ENCODE measurements around the gene OR2T10.

DNA sequence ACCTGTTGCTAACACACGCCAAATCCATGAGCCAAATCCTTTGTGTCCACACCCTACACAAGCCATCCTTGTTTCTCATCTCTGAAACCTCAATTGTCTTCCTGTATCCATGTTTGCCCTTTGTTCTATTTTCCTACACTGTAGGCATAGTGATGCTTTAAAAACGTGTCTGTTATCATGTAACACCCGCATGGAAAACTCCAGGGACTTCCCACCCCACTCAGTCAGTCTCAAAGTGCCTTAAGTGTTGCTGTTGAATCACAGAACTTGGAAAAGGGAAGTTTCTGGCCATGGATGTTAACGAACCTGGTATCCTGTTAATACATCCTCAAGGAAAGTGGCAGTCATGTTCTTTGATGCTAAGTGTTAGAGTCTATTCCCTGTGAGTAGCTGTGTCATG lies 27.7 kb upstream of the OR2T10 start:
- TF ChIP-seq, protein P1, sequence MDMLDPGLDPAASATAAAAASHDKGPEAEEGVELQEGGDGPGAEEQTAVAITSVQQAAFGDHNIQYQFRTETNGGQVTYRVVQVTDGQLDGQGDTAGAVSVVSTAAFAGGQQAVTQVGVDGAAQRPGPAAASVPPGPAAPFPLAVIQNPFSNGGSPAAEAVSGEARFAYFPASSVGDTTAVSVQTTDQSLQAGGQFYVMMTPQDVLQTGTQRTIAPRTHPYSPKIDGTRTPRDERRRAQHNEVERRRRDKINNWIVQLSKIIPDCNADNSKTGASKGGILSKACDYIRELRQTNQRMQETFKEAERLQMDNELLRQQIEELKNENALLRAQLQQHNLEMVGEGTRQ (IDR thresholded peaks at IDR 0.05; ENCODE audit: low read depth, low read length) = no peak
- TF ChIP-seq POLR2A (IDR thresholded peaks at IDR 0.05; ENCODE audit: low read depth, low read length) = no peak
- TF ChIP-seq, protein P2, sequence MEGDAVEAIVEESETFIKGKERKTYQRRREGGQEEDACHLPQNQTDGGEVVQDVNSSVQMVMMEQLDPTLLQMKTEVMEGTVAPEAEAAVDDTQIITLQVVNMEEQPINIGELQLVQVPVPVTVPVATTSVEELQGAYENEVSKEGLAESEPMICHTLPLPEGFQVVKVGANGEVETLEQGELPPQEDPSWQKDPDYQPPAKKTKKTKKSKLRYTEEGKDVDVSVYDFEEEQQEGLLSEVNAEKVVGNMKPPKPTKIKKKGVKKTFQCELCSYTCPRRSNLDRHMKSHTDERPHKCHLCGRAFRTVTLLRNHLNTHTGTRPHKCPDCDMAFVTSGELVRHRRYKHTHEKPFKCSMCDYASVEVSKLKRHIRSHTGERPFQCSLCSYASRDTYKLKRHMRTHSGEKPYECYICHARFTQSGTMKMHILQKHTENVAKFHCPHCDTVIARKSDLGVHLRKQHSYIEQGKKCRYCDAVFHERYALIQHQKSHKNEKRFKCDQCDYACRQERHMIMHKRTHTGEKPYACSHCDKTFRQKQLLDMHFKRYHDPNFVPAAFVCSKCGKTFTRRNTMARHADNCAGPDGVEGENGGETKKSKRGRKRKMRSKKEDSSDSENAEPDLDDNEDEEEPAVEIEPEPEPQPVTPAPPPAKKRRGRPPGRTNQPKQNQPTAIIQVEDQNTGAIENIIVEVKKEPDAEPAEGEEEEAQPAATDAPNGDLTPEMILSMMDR (conservative IDR thresholded peaks at IDR 0.05; ENCODE audit: low read depth, low read length) = no peak
- no peak for TF ChIP-seq MAFK (IDR thresholded peaks at IDR 0.05; ENCODE audit: low read depth, low read length)
- no peak for TF ChIP-seq BHLHE40 (IDR thresholded peaks at IDR 0.05; ENCODE audit: low read depth, low read length)
- no peak for TF ChIP-seq CHD1 (IDR thresholded peaks at IDR 0.05; ENCODE audit: low read depth, low read length)
- no peak for TF ChIP-seq RFX5 (IDR thresholded peaks at IDR 0.05; ENCODE audit: low read depth, low read length)
- TF ChIP-seq RCOR1 (IDR thresholded peaks at IDR 0.05; ENCODE audit: insufficient replicate concordance, low read length) = no peak
- TF ChIP-seq FOS (IDR thresholded peaks at IDR 0.05; ENCODE audit: low read depth, low read length) = no peak
- no peak for TF ChIP-seq NFE2L2 (IDR thresholded peaks at IDR 0.05; ENCODE audit: low read depth, low read length)
- no peak for TF ChIP-seq CEBPB (IDR thresholded peaks at IDR 0.05; ENCODE audit: low read depth, low read length)

All from IMR-90 (cell line).